ENCODE results near the gene RBM5. TPM values are rescaled to one million over a fixed set of nuclear protein-coding genes. Genes with fewer than 3 reads are reported as not detected.

RBM5 gene
- total RNA-seq, 1 donor from 2014 or later: 124 TPM

- Histone ChIP-seq H3K4me3 (ENCODE audit: insufficient read depth, low read depth, low read length) (no peak overlapping the region), H4K20me1 (ENCODE audit: insufficient read depth, low read length) (peaks cover 85% of the 10 kb centered on the region), H3K27ac (ENCODE audit: low read depth, low read length) (no peak overlapping the region), H3K79me2 (ENCODE audit: insufficient read depth, low read length) (peaks cover 14% of the 10 kb centered on the region), H3K27me3 (ENCODE audit: insufficient read depth, low read length) (no peaks in the 10 kb centered on the region), H2AFZ (ENCODE audit: low read depth, low read length) (no peak overlapping the region), H3K4me2 (ENCODE audit: low read length) (no peak overlapping the region), H3K36me3 (ENCODE audit: insufficient read depth, low read length) (peaks cover 89% of the 10 kb centered on the region), H3K9ac (ENCODE audit: low read length) (no peak overlapping the region), H3K9me3 (ENCODE audit: insufficient read depth, low read depth, low read length) (no peaks in the 10 kb centered on the region), H3K4me1 (ENCODE audit: insufficient read depth, low read length) (no peaks in the 10 kb centered on the region)
- DNase-seq (ENCODE audit: low read depth) (no peak), FAIRE-seq (no peak)
- H3K4me1 Mint-ChIP-seq (ENCODE audit: low read depth, unreplicated experiment): no peaks in the 10 kb centered on the region
- no peak for TF ChIP-seq CTCF (IDR thresholded peaks at IDR 0.05; ENCODE audit: insufficient read depth, low read depth, low read length)
- TF ChIP-seq EZH2 (IDR thresholded peaks at IDR 0.05; ENCODE audit: insufficient read depth, low read length): no peak
- no peaks in the 10 kb centered on the region for H3K27me3 Mint-ChIP-seq (ENCODE audit: low read depth, unreplicated experiment)
- no peak overlapping the region for H3K27ac Mint-ChIP-seq (ENCODE audit: unreplicated experiment)
- H3K9me3 Mint-ChIP-seq (ENCODE audit: unreplicated experiment): no peaks in the 10 kb centered on the region
- no peak overlapping the region for H3K4me3 Mint-ChIP-seq (ENCODE audit: unreplicated experiment)
- H3K36me3 Mint-ChIP-seq (ENCODE audit: low read depth, unreplicated experiment): peaks cover 12% of the 10 kb centered on the region
Observed at GRCh38 chr3:50112462-50112861, 23.7 kb downstream of the RBM5 start.

GRCh38 chr3:50117120-50117519 is 28.4 kb downstream of the RBM5 start:
- H3K27ac Mint-ChIP-seq (ENCODE audit: unreplicated experiment): no peak overlapping the region
- H3K9me3 ChIP-seq (ENCODE audit: insufficient read depth, low read depth, low read length): no peaks in the 10 kb centered on the region

More at GRCh38 chr3:50117120-50117519, 28.4 kb downstream of the RBM5 start:
- no peaks in the 10 kb centered on the region for H3K4me1 ChIP-seq (ENCODE audit: insufficient read depth, low read length)
- no peak overlapping the region for H3K4me3 ChIP-seq (ENCODE audit: insufficient read depth, low read depth, low read length)
- no peak overlapping the region for H3K27ac ChIP-seq (ENCODE audit: low read depth, low read length)
- peaks cover 8% of the 10 kb centered on the region for H3K79me2 ChIP-seq (ENCODE audit: insufficient read depth, low read length)
- Mint-ChIP-seq H3K9me3 (ENCODE audit: unreplicated experiment) (no peaks in the 10 kb centered on the region), H3K4me1 (ENCODE audit: low read depth, unreplicated experiment) (no peaks in the 10 kb centered on the region), H3K27me3 (ENCODE audit: low read depth, unreplicated experiment) (no peaks in the 10 kb centered on the region), H3K4me3 (ENCODE audit: unreplicated experiment) (no peak overlapping the region), H3K36me3 (ENCODE audit: low read depth, unreplicated experiment) (peaks cover 21% of the 10 kb centered on the region)
- peaks cover 68% of the 10 kb centered on the region for H3K36me3 ChIP-seq (ENCODE audit: insufficient read depth, low read length)
- H3K9ac ChIP-seq (ENCODE audit: low read length): no peak overlapping the region
- peaks cover 92% of the 10 kb centered on the region for H4K20me1 ChIP-seq (ENCODE audit: insufficient read depth, low read length)
- no peaks in the 10 kb centered on the region for H3K27me3 ChIP-seq (ENCODE audit: insufficient read depth, low read length)
- H3K4me2 ChIP-seq (ENCODE audit: low read length): no peak overlapping the region
- DNase-seq (ENCODE audit: low read depth) (no peak), FAIRE-seq (no peak)
- TF ChIP-seq CTCF (IDR thresholded peaks at IDR 0.05; ENCODE audit: insufficient read depth, low read depth, low read length) (no peak), EZH2 (IDR thresholded peaks at IDR 0.05; ENCODE audit: insufficient read depth, low read length) (no peak)
- no peak overlapping the region for H2AFZ ChIP-seq (ENCODE audit: low read depth, low read length)
